Endothelial cell of umbilical vein (primary cell): ENCODE measurements around the gene DCHS1. TPM values are rescaled to one million over a fixed set of nuclear protein-coding genes. Genes with fewer than 3 reads are reported as not detected.

Experiments
- BruUV-seq: library from RNA; stranded (reverse); fragments of 400-500 nt; replicated peaks from 2 replicates; lab custom pipeline; 2021; lab: Mats Ljungman, UMichigan
- CTCF ChIA-PET: fragments of 300-600, 350-600 bp; sonication (Branson Sonifier 250); formaldehyde crosslinking; loops from one replicate; lab custom pipeline; 2021; ENCODE audit warnings: antibody characterized with exemption, inconsistent platforms; lab: Charles Lee
- POLR2A ChIA-PET: fragments of 300-600, 350-600 bp; sonication (Branson Sonifier 250); formaldehyde crosslinking; loops from one replicate; lab custom pipeline; 2021; ENCODE audit warnings: antibody characterized with exemption, inconsistent platforms; lab: Charles Lee
- DNase-seq: peaks from one replicate; pipeline ENCODE4 v3.0.0-alpha.2; 2011; ENCODE audit warnings: low read depth, low spot score
- FAIRE-seq: peaks from 2 replicates; lab custom pipeline; 2011; peaks lifted over from hg19 to GRCh38; lab: Jason Lieb, UNC
- H2AFZ ChIP-seq: 2 replicates; pipeline ENCODE4 v1.6.0; 2012; ENCODE audit warnings: low read depth, low read length, control low read depth, inconsistent platforms
- H3K27ac ChIP-seq: 2 replicates; pipeline ENCODE4 v1.5.1; 2011; ENCODE audit warnings: low read depth, mild to moderate bottlenecking, control low read depth, low read length, moderate library complexity; ENCODE audit not compliant: insufficient read depth
- H3K27me3 ChIP-seq, 2 experiments: 2 replicates each; pipeline versions ENCODE4 v1.6.0 to v1.6.1; 2011; ENCODE audit warnings: low read length in 2 of 2, mixed read lengths in 1 of 2; ENCODE audit not compliant: control insufficient read depth in 2 of 2, insufficient read depth in 2 of 2
- H3K36me3 ChIP-seq, 2 experiments: 2 replicates in 1 of 2; 3 replicates in 1 of 2; pipeline ENCODE4 v1.5.1; 2011; ENCODE audit warnings: low read length in 2 of 2, mild to moderate bottlenecking in 1 of 2, moderate library complexity in 1 of 2; ENCODE audit not compliant: control insufficient read depth in 2 of 2, insufficient read depth in 2 of 2; ENCODE audit errors: extremely low read depth in 1 of 2
- H3K4me1 ChIP-seq: 3 replicates; pipeline ENCODE4 v1.5.1; 2011; ENCODE audit warnings: mild to moderate bottlenecking, low read length; ENCODE audit not compliant: control insufficient read depth, insufficient read depth; ENCODE audit errors: extremely low read depth
- H3K4me2 ChIP-seq: 2 replicates; pipeline ENCODE4 v1.6.1; 2011; ENCODE audit warnings: low read length, control low read depth, mixed read lengths; ENCODE audit not compliant: insufficient read depth
- H3K4me3 ChIP-seq, 3 experiments: fragments of 200-600 bp in 1 of 3; sonication (generic), shearing (Covaris generic) in 1 of 3; replicated peaks in 1 of 3; 2 replicates each; pipeline ENCODE4 v1.5.1; 2011 to 2016; ENCODE audit warnings: control low read depth in 3 of 3, low read length in 3 of 3, mild to moderate bottlenecking in 2 of 3, inconsistent platforms in 1 of 3, low read depth in 1 of 3, moderate library complexity in 1 of 3; ENCODE audit not compliant: insufficient read depth in 1 of 3
- H3K79me2 ChIP-seq: 2 replicates; pipeline ENCODE4 v1.6.0; 2012; ENCODE audit warnings: low read length, inconsistent platforms; ENCODE audit not compliant: control insufficient read depth, insufficient read depth
- H3K9ac ChIP-seq: replicated peaks from 2 replicates; pipeline ENCODE3; 2011; ENCODE audit warnings: low read length, control low read depth; ENCODE audit not compliant: insufficient read depth; ENCODE audit errors: extremely low read depth
- H3K9me1 ChIP-seq: replicated peaks from 3 replicates; pipeline ENCODE4 v1.6.0; 2011; ENCODE audit warnings: mild to moderate bottlenecking, low read length; ENCODE audit not compliant: control insufficient read depth, insufficient read depth; ENCODE audit errors: extremely low read depth
- H3K9me3 ChIP-seq: replicated peaks from 2 replicates; pipeline ENCODE4 v1.5.1; 2012; ENCODE audit warnings: low read length, inconsistent platforms; ENCODE audit not compliant: control insufficient read depth, insufficient read depth
- H4K20me1 ChIP-seq: replicated peaks from 2 replicates; pipeline ENCODE3; 2011; ENCODE audit warnings: mild to moderate bottlenecking, low read length; ENCODE audit not compliant: control insufficient read depth, insufficient read depth; ENCODE audit errors: extremely low read depth
- EZH2 ChIP-seq: IDR thresholded peaks from 2 replicates; pipeline ENCODE4 v1.6.1; 2012; ENCODE audit warnings: borderline replicate concordance, low read depth, mild to moderate bottlenecking, moderate library complexity, low read length, inconsistent platforms; ENCODE audit not compliant: severe bottlenecking
- JUN ChIP-seq: IDR thresholded peaks from 2 replicates; pipeline ENCODE4 v1.6.1; 2011; ENCODE audit warnings: borderline replicate concordance, low read depth; ENCODE audit not compliant: insufficient read length, insufficient read depth
- MAX ChIP-seq: IDR thresholded peaks from 2 replicates; pipeline ENCODE4 v1.6.1; 2011; ENCODE audit not compliant: insufficient read depth, insufficient read length
- POLR2AphosphoS5 ChIP-seq: IDR thresholded peaks from 2 replicates; pipeline ENCODE4 v1.6.1; 2012; ENCODE audit warnings: low read depth, mild to moderate bottlenecking, control low read depth, low read length, moderate library complexity; ENCODE audit not compliant: insufficient read depth
- dilution Hi-C: fragments of 300-500 bp; cut with MboI; formaldehyde crosslinking; loops from one replicate; pipeline ENCODE4 v1.15.0; 2019; ENCODE audit warnings: low sequenced_read_pairs; ENCODE audit not compliant: extremely low pct_ligation_motif_present
- intact Hi-C: fragments of 100-400 bp; cut with micrococcal nuclease; formaldehyde crosslinking; loops from one replicate; pipeline ENCODE4 v1.10.0; 2022
- polyA plus RNA-seq, 4 experiments: library from polyadenylated mRNA; depleted of rRNA in 3 of 4; stranded (reverse) in 3 of 4; unstranded in 1 of 4; fragments of >200 nt; gene quantifications; 2 replicates each; pipeline versions ENCODE4 v1.2.1 to v1.2.3, GENCODE V29; 2011 to 2012; ENCODE audit warnings: missing spikeins in 1 of 4
- total RNA-seq: library from RNA; stranded (reverse); gene quantifications from 2 replicates; pipeline ENCODE4 v1.2.3, GENCODE V29; 2021

Gene DCHS1
- total and polyA plus RNA-seq, 2 donors (not counting 3 experiments of a cell fraction or from before 2014, with no cell fraction given) = 56.2 to 73.0 TPM

GRCh38 chr11:6579681-6580080 lies 75.9 kb downstream of the DCHS1 start:
- Histone ChIP-seq H3K79me2 (no peaks in the 10 kb centered on the region), H4K20me1 (no peaks in the 10 kb centered on the region), H3K9me1 (no peaks in the 10 kb centered on the region), H3K9ac (no peak overlapping the region), H3K27ac (no peak overlapping the region), H3K4me3 (no peak overlapping the region), H3K9me3 (no peaks in the 10 kb centered on the region), H2AFZ (no peak overlapping the region), H3K4me1 (peaks cover 32% of the 10 kb centered on the region), H3K4me2 (no peak overlapping the region), H3K27me3 (no peaks in the 10 kb centered on the region), H3K36me3 (peaks cover 0 to 2% of the 10 kb centered on the region in 2 experiments)
- CTCF ChIA-PET = interaction anchor here (0.9 to 1.8 kb wide), 4 partner anchors 8 to 48 kb away, joined by 3 to 5 read pairs (median 4); no protein-coding TSS in a partner anchor
- dilution Hi-C loops (no loop called here), intact Hi-C loops (no loop called here)
- FAIRE-seq (no peak), DNase-seq (no peak)
- BruUV-seq = no TSS peak
- TF ChIP-seq EZH2 (no peak), MAX (no peak)
- POLR2A ChIA-PET = no interaction called here

GRCh38 chr11:6578134-6578533 lies 77.5 kb downstream of the DCHS1 start:
- CTCF ChIA-PET = interaction anchor here (1.0 to 1.8 kb wide), 3 partner anchors 25 to 47 kb away, joined by 4 to 8 read pairs (median 5); no protein-coding TSS in a partner anchor

More at GRCh38 chr11:6578134-6578533, 77.5 kb downstream of the DCHS1 start:
- Histone ChIP-seq H3K79me2 (no peaks in the 10 kb centered on the region), H3K36me3 (peaks cover 0 to 2% of the 10 kb centered on the region in 2 experiments), H3K9me3 (no peaks in the 10 kb centered on the region), H2AFZ (no peak overlapping the region), H3K9me1 (no peaks in the 10 kb centered on the region), H4K20me1 (no peaks in the 10 kb centered on the region), H3K4me1 (peaks cover 32% of the 10 kb centered on the region), H3K27ac (no peak overlapping the region), H3K4me2 (no peak overlapping the region), H3K4me3 (no peak overlapping the region), H3K27me3 (no peaks in the 10 kb centered on the region), H3K9ac (no peak overlapping the region)
- POLR2A ChIA-PET = interaction anchor here (0.6 kb wide), 1 partner anchor 43 kb away, joined by 3 read pairs; no protein-coding TSS in a partner anchor
- TF ChIP-seq POLR2AphosphoS5 = no peak
- no peak for TF ChIP-seq JUN
- dilution Hi-C loops = no loop called here
- DNase-seq (no peak), FAIRE-seq (no peak)
- no TSS peak for BruUV-seq
- intact Hi-C loops = no loop called here
